Transverse colon (tissue), 4 donors: ENCODE results near the gene VMAC. TPM values are rescaled to one million over a fixed set of nuclear protein-coding genes. Genes with fewer than 3 reads are reported as not detected.
A peak's percentile ranks its signal among the peaks of the same experiment; 100 is the strongest.
"Not testable (repeated sequence)": the region's sequence is repeated elsewhere in the genome, so short reads cannot be mapped to it uniquely, and the experiment has no call there.

Source experiments
- DNase-seq: peaks from one replicate; pipeline ENCODE4 v3.0.0-alpha.2; 2019
- H3K27ac ChIP-seq, 4 donors: fragments of 200-600 bp; sonication (generic); 2 replicates each; pipeline ENCODE4 v1.5.1; 2016 to 2018; ENCODE audit warnings: inconsistent platforms in 4 of 4
- H3K27me3 ChIP-seq: fragments of 200-600 bp; sonication (generic); 2 replicates; pipeline ENCODE4 v1.5.1; 2017; ENCODE audit warnings: inconsistent platforms
- H3K36me3 ChIP-seq, 4 donors: fragments of 200-600 bp; sonication (generic); 2 replicates each; pipeline ENCODE4 v1.5.1; 2017 to 2019; ENCODE audit warnings: inconsistent platforms in 4 of 4
- H3K4me1 ChIP-seq, 4 donors: fragments of 200-600 bp; sonication (generic); 2 replicates each; pipeline ENCODE4 v1.5.1; 2017 to 2020; ENCODE audit warnings: inconsistent platforms in 4 of 4
- H3K4me3 ChIP-seq, 4 donors: fragments of 200-600 bp; sonication (generic); 1 replicate in 1 of 4; 2 replicates in 3 of 4; pipeline versions ENCODE4 v1.5.1 to v1.6.1; 2017 to 2019; ENCODE audit warnings: inconsistent platforms in 4 of 4
- H3K9me3 ChIP-seq, 2 donors: fragments of 200-600 bp; sonication (generic); 2 replicates each; pipeline ENCODE4 v1.5.1; 2017 to 2019; ENCODE audit warnings: inconsistent platforms in 2 of 2
- CTCF ChIP-seq, 5 experiments: fragments of 200-600 bp in 3 of 5; fragments of 450-650 bp in 2 of 5; sonication (generic) in 3 of 5; IDR thresholded peaks; 1 replicate in 2 of 5; 2 replicates in 3 of 5; pipeline ENCODE4 v1.5.1; 2016 to 2017; ENCODE audit warnings: antibody characterized with exemption in 5 of 5, inconsistent platforms in 3 of 5, mild to moderate bottlenecking in 2 of 5, moderate library complexity in 1 of 5
- EP300 ChIP-seq: sonication (generic); formaldehyde crosslinking; IDR thresholded peaks from one replicate; pipeline ENCODE4 v1.6.1; 2017; ENCODE audit warnings: antibody characterized with exemption, low read depth
- POLR2A ChIP-seq: fragments of 450-650 bp; IDR thresholded peaks from one replicate; pipeline ENCODE4 v1.6.1; 2016; ENCODE audit warnings: antibody characterized with exemption, mild to moderate bottlenecking, moderate library complexity
- POLR2AphosphoS5 ChIP-seq, 3 donors: sonication (generic); formaldehyde crosslinking; IDR thresholded peaks; one replicate each; pipeline ENCODE4 v1.6.1; 2016; ENCODE audit warnings: antibody characterized with exemption in 3 of 3
- WGBS, 2 donors: methylation state at CpG; one replicate each; pipeline ENCODE4 v1.1.5; 2018; ENCODE audit warnings: low coverage in 1 of 2; 5-methylcytosine and 5-hydroxymethylcytosine counted together
- in situ Hi-C, 4 donors: fragments of 200-750 bp; cut with MboI; loops; one replicate each; pipeline versions ENCODE4 v1.15.0 to v1.15.1; 2017; ENCODE audit warnings: low sequenced_read_pairs in 3 of 4, low pct_ligation_motif_present in 1 of 4, low pct_unique_long_range_greater_than_20kb in 1 of 4
- intact Hi-C: fragments of 100-400 bp; cut with DNase I; formaldehyde crosslinking; loops from one replicate; pipeline ENCODE4 v1.15.1; 2023; ENCODE audit warnings: low total_unique reads
- total RNA-seq, 4 donors: library from RNA; depleted of rRNA; stranded (reverse); fragments of >200 nt; gene quantifications; one replicate each; pipeline ENCODE4 v1.1.0, GENCODE V29; 2016

VMAC gene, protein sequence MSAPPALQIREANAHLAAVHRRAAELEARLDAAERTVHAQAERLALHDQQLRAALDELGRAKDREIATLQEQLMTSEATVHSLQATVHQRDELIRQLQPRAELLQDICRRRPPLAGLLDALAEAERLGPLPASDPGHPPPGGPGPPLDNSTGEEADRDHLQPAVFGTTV
- 10 to 100 TPM in 2 of 4 donors, 1 to 10 TPM in 2; 8.9 to 59.5 (median 18.4) TPM for total RNA-seq

GRCh38 chr19:5904352-5905113 is at the start of gene VMAC:
VMAC (plus strand) TSS chr19:5904872; CDS start chr19:5904891, 19 bp downstream.
- 0% methylated on average over 35 of the region's 61 CpGs; no CpG with 5 or more reads in 1 of the 2 donors for WGBS, 2 donors
- Histone ChIP-seq H3K27me3 (no peaks in the 10 kb centered on the region), H3K27ac (peak within 1 kb of the TSS; percentile 84 to 93 (median 88)), H3K36me3 (no peaks in the 10 kb centered on the region), H3K4me1 (peaks cover 11 to 21% (median 21%) of the 10 kb centered on the region in 4 donors), H3K9me3 (no peaks in the 10 kb centered on the region), H3K4me3 (peak within 1 kb of the TSS; percentile 52 to 86 (median 82))
- intact Hi-C loops = no loop called here
- peak; percentile 75 to 84 (median 82) for TF ChIP-seq POLR2AphosphoS5 (IDR thresholded peaks at IDR 0.05)
- TF ChIP-seq CTCF (IDR thresholded peaks at IDR 0.05) = peak in 1 of 5 experiments; percentile 15
- TF ChIP-seq POLR2A = peak; percentile 66
- TF ChIP-seq EP300 = no peak
- peak; percentile 100 for DNase-seq
- in situ Hi-C loops = no loop called here

GRCh38 chr19:5855151-5855550 is 49.5 kb upstream of the VMAC start:
- intact Hi-C loops, in situ Hi-C loops, H3K4me1 ChIP-seq, H3K9me3 ChIP-seq, H3K36me3 ChIP-seq, DNase-seq, H3K27me3 ChIP-seq, H3K4me3 ChIP-seq, H3K27ac ChIP-seq: not testable (repeated sequence)
- WGBS, 2 donors = 85 to 93% methylated on average over 8 to 9 of the region's 9 CpGs

GRCh38 chr19:5857203-5858081 is 47.2 kb upstream of the VMAC start:
- no peak for DNase-seq
- Histone ChIP-seq H3K4me3 (no peak overlapping the region), H3K4me1 (no peaks in the 10 kb centered on the region), H3K36me3 (no peaks in the 10 kb centered on the region), H3K9me3 (no peaks in the 10 kb centered on the region), H3K27ac (no peak overlapping the region), H3K27me3 (no peaks in the 10 kb centered on the region)
- in situ Hi-C loops (no loop called here), intact Hi-C loops (no loop called here)
- TF ChIP-seq POLR2AphosphoS5 (IDR thresholded peaks at IDR 0.05) = no peak
- TF ChIP-seq POLR2A = no peak
- 79 to 80% methylated on average over 8 to 18 of the region's 18 CpGs for WGBS, 2 donors

DNA sequence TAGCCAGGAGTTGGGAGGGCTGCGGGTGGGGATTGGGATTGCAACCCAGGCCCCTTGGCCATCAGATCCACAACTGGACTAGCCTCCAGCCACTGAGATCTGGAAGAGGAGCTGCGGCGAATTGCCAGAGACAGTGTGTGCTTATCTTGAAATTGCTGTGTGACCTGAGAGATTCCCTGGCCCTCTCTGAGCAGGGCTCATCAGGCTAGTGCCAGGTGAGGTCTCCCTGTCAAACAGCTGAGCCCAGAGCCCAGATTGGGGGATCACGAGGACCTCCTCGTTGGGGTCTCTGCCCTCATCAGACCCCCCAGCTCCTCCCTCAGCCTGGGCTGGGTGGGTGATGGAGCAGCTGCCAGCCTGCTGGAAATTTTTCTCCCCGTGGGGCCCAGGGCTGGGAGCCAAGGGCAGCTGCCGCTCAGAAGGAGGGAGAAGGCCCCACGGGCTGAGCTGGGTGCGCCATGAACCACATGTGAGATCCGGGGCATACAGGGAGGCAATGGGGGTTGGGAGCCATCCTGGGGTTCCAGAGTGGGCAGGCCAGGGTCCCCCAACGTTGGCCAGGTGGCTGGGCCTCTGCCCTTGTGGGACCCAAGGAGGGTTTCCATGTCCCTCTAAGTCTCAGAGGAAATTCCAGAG is 41.5 kb upstream of the VMAC start:
- intact Hi-C loops = no loop called here
- 77% methylated on average over 9 of the region's 11 CpGs; no CpG with 5 or more reads in 1 of the 2 donors for WGBS, 2 donors

More for the DNA sequence above, 41.5 kb upstream of the VMAC start:
- no peak for TF ChIP-seq POLR2A
- TF ChIP-seq POLR2AphosphoS5 (IDR thresholded peaks at IDR 0.05) = no peak
- no peak for TF ChIP-seq EP300
- TF ChIP-seq CTCF (IDR thresholded peaks at IDR 0.05) = no peak
- Histone ChIP-seq H3K36me3 (no peaks in the 10 kb centered on the region), H3K4me3 (no peak overlapping the region), H3K27me3 (no peaks in the 10 kb centered on the region), H3K4me1 (no peaks in the 10 kb centered on the region), H3K27ac (no peak overlapping the region), H3K9me3 (no peaks in the 10 kb centered on the region)
- no peak for DNase-seq
- in situ Hi-C loops = no loop called here
